A549 (cell line): Measurements from ENCODE around the gene MARCHF9. TPM values are rescaled to one million over a fixed set of nuclear protein-coding genes. Genes with fewer than 3 reads are reported as not detected.

Experiments used
- ATAC-seq, 2 experiments: fragments of 200-7000 bp in 1 of 2; fragments of >200 bp in 1 of 2; cut with Nextera tagmentation in 1 of 2; cut with Tn5 transposase in 1 of 2; 3 replicates each; pipeline versions ENCODE4 v1.8.0 to v1.9.1; 2018 to 2020; ENCODE audit warnings: mild to moderate bottlenecking in 1 of 2, moderate library complexity in 1 of 2
- CTCF ChIA-PET: fragments of 300-600 bp; sonication (Branson Sonifier 250); formaldehyde crosslinking; extraction: SDS; loops from one replicate; lab custom pipeline; 2021; ENCODE audit warnings: antibody characterized with exemption, inconsistent platforms; lab: Yijun Ruan, JAX
- POLR2A ChIA-PET: fragments of 350-600 bp; formaldehyde crosslinking; extraction: SDS; loops from one replicate; lab custom pipeline; 2021; ENCODE audit warnings: antibody characterized with exemption, inconsistent platforms; lab: Yijun Ruan, JAX
- DNase-seq, 2 experiments: peaks; one replicate each; pipeline versions ENCODE4 v3.0.0 to v3.0.0-alpha.2; 2011 to 2016; ENCODE audit warnings: low read depth in 1 of 2, low spot score in 1 of 2
- FAIRE-seq: peaks from 2 replicates; lab custom pipeline; 2011; peaks lifted over from hg19 to GRCh38; lab: Jason Lieb, UNC
- H3K27ac ChIP-seq, 2 experiments: fragments of >200 bp; sonication (Bioruptor Twin); formaldehyde crosslinking; 3 replicates each; pipeline ENCODE4 v1.5.1; 2016 to 2017
- H3K4me1 ChIP-seq: fragments of >200 bp; sonication (Bioruptor Twin); formaldehyde crosslinking; 3 replicates; pipeline ENCODE4 v1.6.1; 2016
- H3K4me2 ChIP-seq: fragments of >200 bp; sonication (Bioruptor Twin); formaldehyde crosslinking; 3 replicates; pipeline ENCODE4 v1.6.1; 2016
- H3K4me3 ChIP-seq: fragments of >200 bp; sonication (Bioruptor Twin); formaldehyde crosslinking; 3 replicates; pipeline ENCODE4 v1.5.1; 2016
- H3K9me3 ChIP-seq: fragments of >200 bp; sonication (Bioruptor Twin); formaldehyde crosslinking; 3 replicates; pipeline ENCODE4 v1.6.1; 2016
- CEBPB ChIP-seq, 2 experiments: fragments of >200 bp in 1 of 2; sonication (Bioruptor Twin) in 1 of 2; formaldehyde crosslinking in 1 of 2; IDR thresholded peaks; 2 replicates each; pipeline ENCODE4 v1.6.1; 2012 to 2016
- CHD2 ChIP-seq: fragments of 150-350 bp; IDR thresholded peaks from 2 replicates; pipeline ENCODE4 v1.6.1; 2014; ENCODE audit warnings: low read length; ENCODE audit not compliant: partially characterized antibody
- CHD4 ChIP-seq: fragments of 200-600 bp; sonication (generic); IDR thresholded peaks from 2 replicates; pipeline ENCODE4 v1.6.1; 2016; ENCODE audit warnings: antibody characterized with exemption, mild to moderate bottlenecking, borderline replicate concordance
- CTCF ChIP-seq: fragments of >200 bp; sonication (Bioruptor Twin); formaldehyde crosslinking; IDR thresholded peaks from 3 replicates; pipeline ENCODE4 v1.5.1; 2016
- E2F6 ChIP-seq: IDR thresholded peaks from 2 replicates; pipeline ENCODE4 v1.6.1; 2012; ENCODE audit warnings: low read depth, borderline replicate concordance
- EHF ChIP-seq: fragments of 250-450 bp; sonication (Bioruptor Pico); IDR thresholded peaks from 2 replicates; pipeline ENCODE4 v1.5.0; 2020; ENCODE audit warnings: mild to moderate bottlenecking
- EHMT2 ChIP-seq: fragments of 200-600 bp; sonication (generic); IDR thresholded peaks from 2 replicates; pipeline ENCODE4 v1.6.1; 2016; ENCODE audit warnings: antibody characterized with exemption, low read depth, mild to moderate bottlenecking, moderate library complexity
- ELK1 ChIP-seq: fragments of 150-350 bp; IDR thresholded peaks from 2 replicates; pipeline ENCODE4 v1.6.1; 2014; ENCODE audit warnings: low read depth, mild to moderate bottlenecking, low read length
- FOXS1 ChIP-seq: fragments of 250-450 bp; sonication (Bioruptor Pico); IDR thresholded peaks from 2 replicates; pipeline ENCODE4 v1.5.0; 2020; ENCODE audit warnings: mild to moderate bottlenecking, moderate library complexity
- GATA3 ChIP-seq: IDR thresholded peaks from 2 replicates; pipeline ENCODE4 v1.6.1; 2012; ENCODE audit warnings: borderline replicate concordance
- HMGXB4 ChIP-seq: fragments of 250-450 bp; sonication (Bioruptor Pico); IDR thresholded peaks from 2 replicates; pipeline ENCODE4 v1.5.0; 2021; ENCODE audit warnings: mild to moderate bottlenecking, moderate library complexity, borderline replicate concordance
- HOXB13 ChIP-seq: fragments of 250-450 bp; sonication (Bioruptor Pico); IDR thresholded peaks from 2 replicates; pipeline ENCODE4 v1.5.0; 2020; ENCODE audit warnings: low read depth, mild to moderate bottlenecking, moderate library complexity
- JUN ChIP-seq, 2 experiments: fragments of >200 bp; sonication (Bioruptor Twin); formaldehyde crosslinking; IDR thresholded peaks; 2 replicates in 1 of 2; 3 replicates in 1 of 2; pipeline ENCODE4 v1.6.1; 2016 to 2017
- JUNB ChIP-seq: fragments of >200 bp; sonication (Bioruptor Twin); formaldehyde crosslinking; IDR thresholded peaks from 2 replicates; pipeline ENCODE4 v1.6.1; 2016
- MAX ChIP-seq: IDR thresholded peaks from 2 replicates; pipeline ENCODE4 v1.6.1; 2012
- NPAS2 ChIP-seq: fragments of 250-450 bp; sonication (Bioruptor Pico); IDR thresholded peaks from 2 replicates; pipeline ENCODE4 v1.8.0; 2022; ENCODE audit warnings: mild to moderate bottlenecking, moderate library complexity, borderline replicate concordance
- POLR2A ChIP-seq: IDR thresholded peaks from 2 replicates; pipeline ENCODE4 v1.6.1; 2012; ENCODE audit warnings: mild to moderate bottlenecking, low read length
- POLR2AphosphoS2 ChIP-seq: conservative IDR thresholded peaks from 2 replicates; pipeline ENCODE4 v1.6.1; 2012; ENCODE audit warnings: low read length, improper control_type of control experiment, inconsistent platforms
- RAD21 ChIP-seq, 2 experiments: fragments of >200 bp in 1 of 2; sonication (Bioruptor Twin) in 1 of 2; formaldehyde crosslinking in 1 of 2; IDR thresholded peaks in 1 of 2; conservative IDR thresholded peaks in 1 of 2; 2 replicates in 1 of 2; 3 replicates in 1 of 2; pipeline ENCODE4 v1.6.1; 2012 to 2018; ENCODE audit warnings: inconsistent platforms in 1 of 2
- RFX5 ChIP-seq: fragments of 450-650 bp; IDR thresholded peaks from 2 replicates; pipeline ENCODE4 v1.7.1; 2014; ENCODE audit warnings: antibody characterized with exemption, mild to moderate bottlenecking, moderate library complexity
- SMC3 ChIP-seq: fragments of >200 bp; sonication (Bioruptor Twin); formaldehyde crosslinking; IDR thresholded peaks from 3 replicates; pipeline ENCODE4 v1.6.1; 2018; ENCODE audit warnings: inconsistent platforms
- TP53 ChIP-seq: fragments of 250-450 bp; sonication (Bioruptor Pico); IDR thresholded peaks from 2 replicates; pipeline ENCODE4 v1.5.0; 2021; ENCODE audit warnings: mild to moderate bottlenecking, moderate library complexity
- WGBS: methylation state at CpG from one replicate; pipeline ENCODE4 v1.1.6; 2017; ENCODE audit errors: missing lambda C conversion rate; 5-methylcytosine and 5-hydroxymethylcytosine counted together
- polyA plus RNA-seq, 4 experiments: library from polyadenylated mRNA; depleted of rRNA in 3 of 4; stranded (reverse); fragments of >200 nt; fragmentation: RNase III in 1 of 4; extraction: RNeasy Plus Mini Kit Qiagen cat#74134 plus additional on column Dnase treatment in 1 of 4; gene quantifications; 2 replicates in 3 of 4; 3 replicates in 1 of 4; pipeline ENCODE4 v1.2.3, GENCODE V29; 2011 to 2017
- TF ChIP-seq, protein P1 (sequence below): fragments of >200 bp; sonication (Bioruptor Twin); formaldehyde crosslinking; IDR thresholded peaks from 3 replicates; pipeline ENCODE4 v1.6.1; 2016

Gene MARCHF9
- polyA plus RNA-seq, 2 of the 4 experiments (the other 2 are of a cell fraction): 6.8 to 7.2 TPM

DNA sequence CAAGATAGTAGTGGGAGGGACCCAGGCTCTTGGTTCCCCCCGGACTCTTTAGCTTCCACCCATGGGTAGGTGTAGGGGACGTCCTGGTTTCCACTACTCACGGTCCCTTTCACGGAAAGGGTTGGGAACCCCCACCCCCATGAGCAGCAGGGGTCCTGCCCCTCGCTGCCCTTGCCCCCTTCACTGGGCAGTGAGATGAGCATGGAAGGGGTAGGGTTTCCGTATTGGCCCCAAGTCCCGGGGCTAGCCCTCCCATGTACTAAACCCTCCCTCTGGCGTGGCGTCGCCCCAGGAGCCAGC lies 29.1 kb upstream of the MARCHF9 start:
- H3K4me2 ChIP-seq: peak overlapping the region; percentile 99
- ChIA-PET CTCF (interaction anchor here (0.7 to 13.8 kb wide), 22 partner anchors 9 to 177 kb away, joined by 3 to 242 read pairs (median 7); partner anchors contain the start of genes AGAP2, CDK4, DTX3 and OS9), POLR2A (interaction anchor here (1.0 to 1.9 kb wide), 6 partner anchors 10 to 39 kb away, joined by 3 to 14 read pairs (median 4); partner anchors contain the start of genes CDK4 and TSPAN31)
- H3K4me3 ChIP-seq: peak overlapping the region; percentile 96
- no peaks in the 10 kb centered on the region for H3K9me3 ChIP-seq
- peak in 1 of 2 experiments; percentile 43 for DNase-seq
- FAIRE-seq: no peak
- ATAC-seq: peak; percentile 22 to 41; a peak in 5 of 6 replicates
- H3K27ac ChIP-seq: peak overlapping the region; percentile 97 to 98
- H3K4me1 ChIP-seq: peaks cover 18% of the 10 kb centered on the region
- no peak for TF ChIP-seq E2F6
- TF ChIP-seq HMGXB4 (CRISPR knock-in tag): no peak
- peak; percentile 20; the same call in 1 of the 2 replicates for TF ChIP-seq POLR2A
- no peak for TF ChIP-seq CTCF
- no peak for TF ChIP-seq ELK1
- TF ChIP-seq, all 56 proteins: peak for 1
- 6% methylated on average over 7 of the region's 10 CpGs for WGBS

GRCh38 chr12:57726151-57726883 lies 28.6 kb upstream of the MARCHF9 start:
- Histone ChIP-seq H3K27ac (peak overlapping the region; percentile 97 to 98), H3K4me2 (peak overlapping the region; percentile 99), H3K4me1 (peaks cover 18% of the 10 kb centered on the region), H3K9me3 (no peaks in the 10 kb centered on the region), H3K4me3 (peak overlapping the region; percentile 96)
- DNase-seq (peak; percentile 89 to 97), ATAC-seq (peak; percentile 87 to 95), FAIRE-seq (peak; percentile 72)
- WGBS: 2% methylated on average over 43 of the region's 79 CpGs
- ChIA-PET CTCF (interaction anchor here (0.5 to 13.8 kb wide), 28 partner anchors 10 to 544 kb away, joined by 3 to 242 read pairs (median 4); partner anchors contain the start of genes AGAP2, CDK4, DTX3 and OS9), POLR2A (interaction anchor here (1.0 to 1.9 kb wide), 6 partner anchors 9 to 39 kb away, joined by 3 to 14 read pairs (median 4); partner anchors contain the start of genes CDK4 and TSPAN31)
- peak; percentile 50; the same call in 1 of the 2 replicates for TF ChIP-seq NPAS2 (CRISPR knock-in tag)
- no peak for TF ChIP-seq FOXS1
- TF ChIP-seq, protein P1, sequence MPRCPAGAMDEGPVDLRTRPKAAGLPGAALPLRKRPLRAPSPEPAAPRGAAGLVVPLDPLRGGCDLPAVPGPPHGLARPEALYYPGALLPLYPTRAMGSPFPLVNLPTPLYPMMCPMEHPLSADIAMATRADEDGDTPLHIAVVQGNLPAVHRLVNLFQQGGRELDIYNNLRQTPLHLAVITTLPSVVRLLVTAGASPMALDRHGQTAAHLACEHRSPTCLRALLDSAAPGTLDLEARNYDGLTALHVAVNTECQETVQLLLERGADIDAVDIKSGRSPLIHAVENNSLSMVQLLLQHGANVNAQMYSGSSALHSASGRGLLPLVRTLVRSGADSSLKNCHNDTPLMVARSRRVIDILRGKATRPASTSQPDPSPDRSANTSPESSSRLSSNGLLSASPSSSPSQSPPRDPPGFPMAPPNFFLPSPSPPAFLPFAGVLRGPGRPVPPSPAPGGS: peak; percentile 72; the same call in 2 of the 3 replicates
- peak; percentile 25; the same call in 1 of the 2 replicates for TF ChIP-seq GATA3
- TF ChIP-seq CEBPB (IDR thresholded peaks at IDR 0.05): no peak
- TF ChIP-seq RFX5: no peak
- TF ChIP-seq RAD21 (conservative IDR thresholded peaks at IDR 0.05 in 1 of 2, IDR thresholded peaks at IDR 0.05 in 1 of 2): peak; percentile 42 to 52; a peak in 3 of 5 replicates
- TF ChIP-seq HOXB13 (CRISPR knock-in tag): peak; percentile 14; the same call in 1 of the 2 replicates
- TF ChIP-seq JUN (IDR thresholded peaks at IDR 0.05): peak in 1 of 2 experiments; percentile 75; a peak in 2 of 5 replicates
- peak; percentile 18; the same call in 1 of the 2 replicates for TF ChIP-seq TP53
- peak; percentile 94 for TF ChIP-seq E2F6
- no peak for TF ChIP-seq EHF
- TF ChIP-seq JUNB: no peak
- TF ChIP-seq MAX: peak; percentile 77
- peak; percentile 77 for TF ChIP-seq POLR2A
- TF ChIP-seq SMC3: peak; percentile 45; the same call in 2 of the 3 replicates
- no peak for TF ChIP-seq POLR2AphosphoS2
- TF ChIP-seq CHD4: no peak
- peak; percentile 82 for TF ChIP-seq CTCF
- no peak for TF ChIP-seq EHMT2
- TF ChIP-seq CHD2: no peak
